NCI-H146 treated with DMSO at 0.1 percent for 48 hours (cell line): Measurements from ENCODE around the gene HPN.
"Not testable (repeated sequence)": the region's sequence is repeated elsewhere in the genome, so short reads cannot be mapped to it uniquely, and the experiment has no call there.

Experiments
- DNase-seq: peaks from one replicate; lab custom pipeline; 2025; ENCODE audit not compliant: unreplicated experiment; lab: John Stamatoyannopoulos, UW

The HPN gene

DNA sequence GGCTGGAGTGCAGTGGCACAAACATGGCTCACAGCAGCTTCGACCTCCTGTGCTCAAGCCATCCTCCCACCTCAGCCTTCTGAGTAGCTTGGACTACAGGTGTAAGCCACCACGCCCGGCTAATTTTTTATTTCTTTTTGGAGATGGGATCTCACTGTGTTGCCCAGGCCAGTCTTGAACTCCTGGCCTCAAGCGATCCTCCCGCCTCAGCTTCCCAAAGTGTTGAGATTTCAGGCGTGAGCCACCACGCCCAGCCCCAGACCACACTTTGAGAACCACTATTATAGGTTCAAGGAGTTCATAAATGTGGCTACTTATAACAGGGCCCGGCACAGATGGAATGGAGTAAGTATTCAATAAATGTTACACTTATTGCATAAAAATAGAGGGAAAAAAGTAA is 14.5 kb upstream of the HPN start:
- DNase-seq = no peak

DNA sequence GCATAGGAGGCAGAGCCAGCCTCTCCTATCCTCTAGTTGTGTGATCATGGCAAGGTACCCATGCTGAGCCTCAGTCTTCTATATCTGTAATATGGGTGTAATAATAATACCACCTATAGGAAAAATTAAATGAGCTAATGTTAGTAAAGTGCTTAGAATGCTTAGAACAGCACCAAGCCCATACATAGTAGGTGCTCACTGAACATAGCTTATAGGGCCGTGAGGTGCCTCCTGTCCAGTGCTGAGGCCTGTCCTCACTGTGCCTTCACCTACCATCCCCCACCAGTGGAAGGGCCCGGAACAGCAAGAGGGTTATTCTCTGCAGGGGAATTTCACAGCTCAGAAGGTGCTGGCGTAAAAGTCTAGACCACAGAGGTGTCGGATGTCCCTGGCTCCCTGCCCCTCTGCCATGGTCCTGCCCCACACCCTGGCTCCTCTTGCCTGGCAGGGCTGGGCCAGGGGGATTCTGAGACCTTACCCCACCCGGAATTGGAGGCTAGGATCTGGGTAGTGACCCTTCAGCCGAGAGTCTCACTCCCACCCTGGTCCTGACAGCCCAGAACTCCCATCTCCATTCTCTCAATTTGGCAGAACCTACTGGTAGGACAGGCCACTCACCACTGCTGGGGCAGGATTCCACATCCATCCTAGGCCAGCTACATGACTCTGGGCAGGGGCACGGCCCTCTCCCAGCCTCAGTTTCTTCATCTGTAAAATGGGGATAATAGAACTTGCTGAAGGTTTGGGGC is 13.5 kb upstream of the HPN start:
- DNase-seq = no peak

DNA sequence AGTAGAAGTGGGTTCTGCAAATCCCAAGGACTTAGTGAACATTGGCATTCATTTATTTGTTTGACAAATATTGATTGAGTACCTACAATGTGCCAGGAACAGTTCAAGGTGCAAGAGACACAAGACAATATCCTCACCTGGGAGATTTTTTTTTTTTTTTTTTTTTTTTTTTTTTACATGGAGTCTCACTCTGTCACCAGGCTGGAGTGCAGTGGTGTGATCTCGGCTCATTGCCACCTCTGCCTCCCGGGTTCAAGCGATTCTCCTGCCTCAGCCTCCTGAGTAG is 13.0 kb upstream of the HPN start:
- DNase-seq = not testable (repeated sequence)

DNA sequence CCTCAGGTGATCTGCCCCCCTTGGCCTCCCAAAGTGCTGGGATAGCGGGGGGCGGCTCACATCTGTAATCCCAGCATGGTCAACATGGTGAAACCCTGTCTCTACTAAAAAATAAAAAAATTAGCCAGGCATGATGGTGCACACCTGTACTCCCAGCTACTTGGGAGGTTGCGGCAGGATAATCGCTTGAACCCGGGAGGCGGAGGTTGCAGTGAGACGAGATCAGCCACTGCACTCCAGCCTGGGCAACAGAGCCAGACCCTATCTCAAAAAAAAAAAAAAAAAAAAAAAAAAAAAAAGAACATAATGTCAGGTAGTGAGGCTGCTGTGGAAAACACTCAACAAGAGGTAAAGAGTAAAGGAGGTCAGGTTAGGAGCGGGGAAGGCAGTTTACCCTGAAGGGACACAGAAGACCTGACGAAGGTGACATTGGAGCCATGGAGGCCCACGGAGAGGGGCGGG is 12.2 kb upstream of the HPN start:
- DNase-seq = not testable (repeated sequence)

DNA sequence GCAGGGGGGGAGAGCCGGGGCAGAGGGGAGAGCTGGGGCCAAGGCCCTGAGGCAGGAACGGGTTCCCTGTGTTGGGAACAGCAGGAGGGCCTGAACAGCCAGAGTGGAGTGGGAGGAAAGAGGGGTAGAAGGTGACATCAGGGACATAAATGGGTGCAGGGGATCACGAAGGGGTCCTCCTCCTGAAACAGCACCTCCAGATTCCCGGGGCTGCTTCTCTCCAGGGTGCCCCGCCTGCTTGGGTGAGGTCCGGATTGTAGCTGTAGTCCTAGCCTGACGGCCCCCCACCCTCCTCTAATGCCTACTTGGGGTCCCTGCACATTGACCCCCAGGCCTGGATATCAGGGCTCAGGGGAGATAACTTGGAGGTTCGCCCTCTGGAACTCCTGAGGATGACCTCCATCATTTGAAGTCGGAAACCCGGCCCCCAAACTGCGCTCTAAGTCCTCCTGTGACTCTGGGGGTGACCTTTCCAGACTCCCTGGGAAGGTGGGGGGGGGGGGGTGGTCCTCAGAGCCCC is 11.7 kb upstream of the HPN start:
- no peak for DNase-seq

DNA sequence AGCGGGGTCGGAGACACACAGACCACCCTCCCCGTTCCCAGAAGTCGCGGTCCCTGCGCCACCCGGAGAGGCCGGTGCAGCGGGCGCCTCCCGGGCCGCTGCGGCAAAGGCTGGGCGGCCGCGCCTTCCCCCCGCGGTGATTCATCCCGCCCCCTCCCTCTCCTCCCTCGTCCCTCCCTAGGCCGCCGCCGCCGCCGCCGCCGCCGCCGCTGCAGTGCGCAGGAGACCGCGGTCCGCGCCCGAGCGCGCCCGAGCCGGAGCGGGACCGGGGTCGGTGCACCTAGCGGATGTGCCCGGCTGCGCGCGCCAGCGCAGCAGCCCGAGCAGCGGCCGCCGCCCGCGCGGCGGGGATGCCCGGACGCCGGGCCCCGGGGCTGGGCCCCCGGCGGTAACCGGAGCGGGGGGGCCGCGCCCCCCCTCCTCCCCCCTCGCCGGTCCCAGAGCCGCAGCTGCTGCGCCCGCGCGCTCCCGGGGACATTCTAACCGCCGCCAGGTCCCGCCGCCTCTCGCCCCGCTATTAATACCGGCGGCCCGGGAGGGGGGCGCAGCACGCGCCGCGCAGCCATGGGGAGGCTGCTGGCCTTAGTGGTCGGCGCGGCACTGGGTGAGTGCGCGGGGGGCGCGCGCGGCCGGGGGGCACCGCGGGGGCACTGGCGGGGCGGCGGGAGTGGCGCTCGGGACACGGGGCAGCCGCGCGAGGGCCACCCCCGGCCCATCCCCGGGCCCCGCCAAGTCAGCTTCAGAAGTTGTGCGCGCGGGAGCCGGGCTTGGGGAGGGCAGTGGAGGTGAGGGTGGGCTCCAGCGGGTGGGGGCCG is 11.1 kb upstream of the HPN start, which contains the start of gene SCN1B:
TSS of gene SCN1B (plus strand) at position 214 of the 815 bp plus-strand sequence. CDS start at position 565, 351 bp downstream.
- peak; percentile 6 for DNase-seq

DNA sequence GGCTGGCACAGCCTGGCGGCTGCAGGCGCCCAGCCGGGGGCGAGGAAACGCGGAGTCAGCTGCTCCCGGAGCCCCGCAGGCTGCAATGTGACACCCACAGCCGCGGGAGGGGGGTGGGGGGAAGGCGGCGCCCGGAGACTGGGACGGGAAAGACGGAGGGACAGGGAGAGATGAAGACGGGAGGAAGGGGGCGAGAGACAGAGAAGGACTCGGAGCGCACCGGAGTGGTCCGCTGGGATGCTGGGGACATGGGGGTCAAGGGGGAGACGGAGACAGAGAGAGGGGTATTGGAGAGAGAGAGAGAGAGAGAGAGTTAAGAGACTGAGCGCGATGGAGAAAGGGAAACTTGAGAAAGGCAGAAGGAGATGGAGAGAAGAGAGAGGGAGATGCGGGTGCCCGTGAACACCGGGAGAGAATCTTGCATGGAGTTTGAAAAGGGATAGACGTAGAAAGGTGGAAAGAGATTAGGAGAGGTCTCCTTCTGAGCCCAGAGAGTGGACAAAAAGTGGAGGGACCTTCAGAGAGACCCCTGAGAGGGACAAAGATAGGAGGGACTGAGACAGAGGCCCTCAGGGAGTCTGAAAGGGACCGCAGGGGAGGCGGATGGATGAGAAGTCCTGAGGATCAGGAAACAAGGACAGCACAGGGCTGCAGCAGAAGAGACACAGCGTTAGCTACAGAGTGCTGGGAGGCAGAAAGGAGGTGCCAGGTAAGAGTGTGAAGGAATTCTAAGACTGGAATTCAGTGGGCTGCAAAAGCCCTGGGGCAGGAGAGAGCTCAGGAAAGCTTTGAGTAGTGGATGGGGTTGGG is 10.2 kb upstream of the HPN start:
- peak; percentile 17 for DNase-seq

DNA sequence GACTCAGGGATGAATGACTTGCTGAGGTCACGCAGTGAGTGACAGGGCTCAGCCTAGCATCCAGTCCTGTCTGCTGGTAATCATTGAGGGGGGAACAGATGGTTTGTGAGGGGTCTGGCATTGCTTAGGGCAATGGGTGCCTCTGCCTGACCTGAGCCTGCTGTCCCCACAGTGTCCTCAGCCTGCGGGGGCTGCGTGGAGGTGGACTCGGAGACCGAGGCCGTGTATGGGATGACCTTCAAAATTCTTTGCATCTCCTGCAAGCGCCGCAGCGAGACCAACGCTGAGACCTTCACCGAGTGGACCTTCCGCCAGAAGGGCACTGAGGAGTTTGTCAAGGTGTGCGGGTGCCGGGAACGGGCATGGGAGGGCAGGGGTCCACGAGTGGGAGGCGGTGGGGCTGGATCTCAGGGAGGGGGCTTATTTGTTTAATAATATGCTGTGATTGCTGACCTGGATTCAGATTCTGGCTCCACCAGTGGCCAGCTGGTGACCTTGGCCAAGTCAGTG is 9.1 kb upstream of the HPN start:
- no peak for DNase-seq

DNA sequence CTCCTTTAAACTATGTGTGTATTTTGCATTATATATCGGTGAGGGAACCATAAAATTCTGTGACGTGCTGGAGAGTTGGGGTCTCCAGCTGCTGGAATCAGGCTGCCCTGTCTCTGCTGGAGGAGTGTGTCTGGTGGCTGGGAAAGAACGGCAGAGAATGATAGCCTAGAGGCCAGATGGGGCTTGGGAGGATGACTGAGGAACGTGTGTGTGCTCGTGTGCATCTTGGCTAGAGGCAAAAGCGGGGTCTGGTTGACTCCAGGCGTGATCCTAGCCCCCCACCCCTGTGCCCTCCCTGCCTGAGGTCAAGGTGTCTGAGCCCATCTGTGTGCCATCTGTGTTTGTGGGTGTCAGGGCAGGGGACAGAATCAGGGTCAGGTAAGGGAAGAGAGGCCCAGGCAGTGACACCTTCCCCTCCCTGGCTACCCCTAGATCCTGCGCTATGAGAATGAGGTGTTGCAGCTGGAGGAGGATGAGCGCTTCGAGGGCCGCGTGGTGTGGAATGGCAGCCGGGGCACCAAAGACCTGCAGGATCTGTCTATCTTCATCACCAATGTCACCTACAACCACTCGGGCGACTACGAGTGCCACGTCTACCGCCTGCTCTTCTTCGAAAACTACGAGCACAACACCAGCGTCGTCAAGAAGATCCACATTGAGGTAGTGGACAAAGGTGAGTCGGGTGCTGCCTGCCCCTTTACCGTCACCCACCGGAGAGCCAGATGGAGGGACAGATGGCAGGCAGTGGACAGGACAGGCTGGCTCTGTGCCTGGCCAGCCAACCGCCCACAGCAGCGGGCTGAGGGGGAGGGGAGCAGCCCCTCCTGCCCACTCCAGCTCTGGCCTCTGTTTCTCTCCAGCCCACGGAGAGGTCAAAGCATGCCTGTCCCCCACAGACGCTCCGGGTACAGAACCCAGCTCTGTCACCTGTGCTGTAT is 8.2 kb upstream of the HPN start:
- DNase-seq = no peak

DNA sequence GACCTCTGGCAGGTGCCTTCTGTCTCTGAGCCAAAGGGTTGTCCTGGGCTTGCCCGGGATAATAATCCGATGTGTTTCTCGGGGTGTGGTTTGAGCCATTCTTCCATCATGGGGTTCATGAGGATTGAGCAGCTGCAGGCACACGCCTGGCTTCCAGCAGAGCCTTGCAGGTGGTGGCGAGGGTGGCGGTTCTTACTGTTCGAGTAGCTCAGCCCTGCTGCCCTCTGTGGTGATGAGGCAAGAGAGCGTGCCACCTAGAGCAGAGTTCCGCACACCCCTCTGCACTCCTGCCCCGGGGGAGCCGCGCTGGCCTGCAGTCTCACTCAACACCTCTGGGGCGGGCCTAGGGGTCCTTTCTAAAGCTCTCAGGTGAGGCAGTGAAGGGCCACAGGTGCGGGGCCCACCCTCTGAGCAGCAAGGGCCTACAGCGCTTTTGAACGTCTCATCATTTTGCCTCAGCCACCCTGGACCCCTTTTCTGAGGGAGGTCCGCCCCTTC is 7.5 kb upstream of the HPN start:
- DNase-seq = no peak

DNA sequence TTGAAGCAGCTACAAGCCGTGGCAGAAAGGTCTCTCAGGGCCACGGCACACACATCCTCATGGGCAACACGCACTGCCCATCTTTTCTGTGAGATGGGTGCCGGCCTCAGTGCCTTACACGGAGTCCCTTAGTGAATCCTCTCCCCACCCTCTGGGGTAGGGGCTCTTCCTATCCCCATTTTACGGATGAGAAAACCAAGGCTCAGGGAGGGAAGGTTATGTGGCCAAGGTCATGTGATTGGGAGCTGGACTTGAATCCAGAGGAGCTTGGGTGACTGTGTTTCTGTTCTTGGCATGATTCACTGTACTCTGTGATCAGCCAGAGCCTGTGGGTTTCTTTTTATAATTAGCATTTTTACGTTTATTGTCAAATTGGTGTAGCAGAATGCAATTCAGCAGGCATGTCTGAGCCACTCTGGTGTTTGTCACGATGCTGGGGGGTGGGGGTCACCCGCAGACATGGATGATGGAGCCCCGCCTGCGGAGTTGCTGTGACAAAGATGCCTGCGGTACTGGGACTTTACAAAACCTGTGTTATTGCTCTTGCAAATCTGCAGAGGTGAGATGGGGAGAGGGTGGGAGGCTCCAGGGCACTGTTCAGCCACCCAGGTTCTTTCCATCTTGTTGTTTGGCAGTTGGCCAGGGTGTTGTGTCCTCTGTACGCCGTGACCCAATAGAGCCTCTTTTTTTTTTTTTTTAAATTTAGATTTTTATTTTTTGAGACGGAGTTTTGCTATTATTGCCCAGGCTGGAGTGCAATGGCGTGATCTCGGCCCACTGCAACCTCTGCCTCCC is 6.7 kb upstream of the HPN start:
- no peak for DNase-seq

DNA sequence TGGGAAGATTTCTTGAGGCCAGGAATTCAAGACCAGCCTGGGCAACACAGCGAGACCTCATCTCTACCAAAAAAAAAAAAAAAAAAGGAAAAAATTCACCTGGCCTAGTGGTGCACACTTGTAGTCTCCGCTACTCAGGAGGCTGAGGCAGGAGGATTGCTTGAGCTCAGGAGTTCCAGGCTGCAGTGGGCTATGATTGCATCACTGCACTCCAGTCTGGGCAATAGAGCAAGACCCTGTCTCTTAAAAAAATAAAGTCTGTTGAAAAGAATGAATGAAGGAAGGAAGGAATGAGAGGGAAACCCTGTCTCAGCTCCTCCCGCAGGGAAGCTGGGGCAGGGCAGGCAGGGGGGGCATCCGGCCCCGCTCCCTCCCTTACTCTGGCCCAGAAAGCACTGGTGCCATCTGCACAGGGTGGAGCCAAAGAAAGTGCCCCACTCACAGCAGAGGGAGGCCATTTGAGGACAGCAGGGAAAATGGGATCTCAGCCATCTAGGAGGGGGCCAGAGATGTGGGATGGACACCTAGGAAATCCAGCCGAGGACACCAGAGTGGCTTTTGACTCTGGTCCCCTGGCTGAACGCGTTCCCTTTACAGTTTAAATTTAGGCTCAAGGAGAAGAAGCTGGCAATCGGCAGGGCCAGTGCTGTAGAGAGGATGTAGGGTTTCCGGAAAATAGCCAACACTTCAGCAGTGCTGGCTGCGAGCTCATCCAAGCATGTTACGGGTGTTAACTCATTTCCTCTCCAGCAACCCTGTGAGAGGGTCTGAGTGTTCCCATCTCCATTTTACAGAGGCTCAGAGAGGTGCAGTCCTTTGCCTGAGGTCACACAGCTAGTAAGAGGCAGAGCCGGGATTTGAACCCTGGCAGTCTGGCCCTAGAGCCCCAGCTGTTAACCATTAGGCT is 3.6 kb upstream of the HPN start:
- DNase-seq = no peak

DNA sequence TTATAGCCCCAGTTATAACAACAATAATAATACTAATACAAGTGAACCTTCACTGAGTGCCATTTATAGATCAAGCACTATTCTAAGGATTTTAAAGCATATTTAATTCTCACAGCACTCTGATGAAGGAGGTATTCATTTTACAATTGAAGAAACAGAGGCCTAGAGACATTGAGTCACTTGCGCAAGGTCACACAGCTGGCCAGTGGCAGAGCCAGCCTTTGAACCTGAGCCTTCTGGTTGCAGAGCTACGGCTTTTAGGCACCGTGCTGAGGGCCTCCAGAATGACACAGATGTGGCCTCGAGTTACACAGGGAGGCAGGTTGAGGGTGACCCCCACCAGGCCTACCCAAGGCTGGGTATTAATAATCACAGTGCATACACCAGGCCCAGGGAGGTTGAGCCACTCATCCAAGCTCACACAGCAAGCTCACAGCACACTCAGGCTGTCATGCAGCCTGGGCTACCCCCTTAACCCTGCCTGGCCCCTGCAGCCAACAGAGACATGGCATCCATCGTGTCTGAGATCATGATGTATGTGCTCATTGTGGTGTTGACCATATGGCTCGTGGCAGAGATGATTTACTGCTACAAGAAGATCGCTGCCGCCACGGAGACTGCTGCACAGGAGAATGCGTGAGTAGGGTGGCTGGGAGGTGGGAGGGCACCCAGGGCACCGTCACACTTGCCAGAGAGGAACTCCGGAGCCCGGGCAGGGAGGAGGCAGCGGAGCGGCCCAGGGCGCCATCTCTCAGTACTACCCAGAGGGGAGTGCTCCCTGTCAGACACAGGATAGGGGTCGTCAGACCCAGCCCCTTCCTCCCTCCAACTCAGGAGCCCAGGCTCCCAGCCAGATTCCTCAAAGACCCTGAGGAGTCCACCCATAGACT is 2.7 kb upstream of the HPN start:
- no peak for DNase-seq

DNA sequence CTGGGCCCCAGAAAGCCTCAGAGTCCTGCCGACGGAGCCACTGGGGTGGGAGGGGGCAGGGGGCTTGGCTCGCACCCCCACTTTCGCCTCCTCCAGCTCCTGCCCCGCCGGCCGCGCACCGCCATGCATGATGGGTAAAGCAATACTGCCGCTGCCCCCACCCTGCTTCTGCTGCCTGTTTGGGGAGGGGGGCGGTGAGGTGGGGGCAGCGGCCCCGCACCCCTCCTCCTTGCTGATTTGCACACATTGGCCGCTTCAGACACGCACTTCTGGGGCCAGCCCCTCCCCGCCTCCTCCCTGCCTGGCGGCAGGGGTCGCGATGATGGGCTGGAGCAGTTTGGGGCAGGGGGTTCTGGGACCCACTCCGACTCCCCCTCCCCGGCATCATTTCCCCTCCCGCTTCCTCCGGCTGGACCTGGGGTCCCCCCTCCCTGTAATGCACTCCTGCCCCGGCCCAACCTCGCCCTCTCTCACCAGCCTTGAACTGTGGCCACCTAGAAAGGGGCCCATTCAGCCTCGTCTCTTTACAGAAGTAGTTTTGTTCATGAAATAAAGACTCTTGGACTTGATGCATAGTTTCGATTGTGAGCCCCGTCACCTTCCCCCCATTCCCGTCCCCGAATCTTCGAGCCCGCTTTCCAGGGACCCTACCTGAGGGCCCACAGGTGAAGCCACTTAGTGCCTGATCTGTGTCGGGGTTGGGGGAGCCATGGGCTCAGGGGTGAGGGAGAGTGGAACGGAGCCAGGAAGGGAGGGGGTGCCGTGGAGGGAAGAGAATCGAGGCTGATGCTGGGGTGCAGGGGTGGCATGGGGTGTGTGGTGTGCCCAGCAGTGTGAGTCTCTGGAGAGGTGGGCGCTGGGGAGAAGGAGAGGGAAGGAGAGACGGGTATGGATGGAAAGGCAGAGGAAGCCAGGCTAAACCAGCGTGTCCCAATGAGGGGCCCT is 1.4 kb upstream of the HPN start:
- no peak for DNase-seq

DNA sequence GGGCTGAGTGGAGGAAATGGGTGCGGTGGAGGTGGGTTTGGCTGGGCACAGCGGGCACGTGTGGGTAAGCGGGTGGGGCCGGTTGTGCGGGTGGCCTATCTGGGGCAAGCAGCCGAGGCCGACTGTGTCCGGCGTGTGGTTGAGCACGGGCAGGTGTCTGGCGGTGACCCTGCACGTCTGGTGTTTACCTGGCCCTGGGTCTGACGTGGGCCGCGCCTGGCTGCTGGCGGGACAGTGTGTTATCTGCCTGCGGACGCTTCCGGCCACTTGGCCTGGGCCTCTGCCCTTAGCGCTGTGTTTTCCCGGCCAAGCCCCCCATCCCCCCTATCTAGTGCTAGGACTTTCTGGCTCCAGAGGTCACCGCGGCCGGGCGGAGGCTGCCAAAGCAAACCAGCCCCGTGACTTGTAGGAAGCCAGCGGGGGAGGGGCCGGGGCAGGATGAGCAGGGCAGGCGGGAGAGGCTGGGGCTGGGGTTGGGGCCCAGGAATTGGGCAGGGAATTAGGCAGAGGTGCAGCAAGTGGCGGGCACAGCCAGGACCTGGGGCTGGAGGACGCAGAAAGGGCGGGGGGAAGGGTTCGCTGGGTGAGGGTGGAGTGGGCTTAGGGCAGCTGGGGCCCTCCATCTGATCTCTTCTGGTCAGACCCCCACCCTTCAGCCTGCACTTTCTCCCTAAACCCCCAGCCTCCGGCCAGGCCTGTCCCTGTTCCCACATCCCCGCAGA is 534 bp upstream of the HPN start:
- DNase-seq = no peak
